HG02642 (cell line): ENCODE data around the gene CUEDC1.
"Not testable (repeated sequence)": the region's sequence is repeated elsewhere in the genome, so short reads cannot be mapped to it uniquely, and the experiment has no call there.

Experiments used
- ATAC-seq: cut with Tn5 transposase; IDR thresholded peaks from one replicate; pipeline ENCODE4 v1.9.1; 2021; ENCODE audit warnings: mild to moderate bottlenecking; ENCODE audit not compliant: unreplicated experiment, poor library complexity

CUEDC1 gene

DNA sequence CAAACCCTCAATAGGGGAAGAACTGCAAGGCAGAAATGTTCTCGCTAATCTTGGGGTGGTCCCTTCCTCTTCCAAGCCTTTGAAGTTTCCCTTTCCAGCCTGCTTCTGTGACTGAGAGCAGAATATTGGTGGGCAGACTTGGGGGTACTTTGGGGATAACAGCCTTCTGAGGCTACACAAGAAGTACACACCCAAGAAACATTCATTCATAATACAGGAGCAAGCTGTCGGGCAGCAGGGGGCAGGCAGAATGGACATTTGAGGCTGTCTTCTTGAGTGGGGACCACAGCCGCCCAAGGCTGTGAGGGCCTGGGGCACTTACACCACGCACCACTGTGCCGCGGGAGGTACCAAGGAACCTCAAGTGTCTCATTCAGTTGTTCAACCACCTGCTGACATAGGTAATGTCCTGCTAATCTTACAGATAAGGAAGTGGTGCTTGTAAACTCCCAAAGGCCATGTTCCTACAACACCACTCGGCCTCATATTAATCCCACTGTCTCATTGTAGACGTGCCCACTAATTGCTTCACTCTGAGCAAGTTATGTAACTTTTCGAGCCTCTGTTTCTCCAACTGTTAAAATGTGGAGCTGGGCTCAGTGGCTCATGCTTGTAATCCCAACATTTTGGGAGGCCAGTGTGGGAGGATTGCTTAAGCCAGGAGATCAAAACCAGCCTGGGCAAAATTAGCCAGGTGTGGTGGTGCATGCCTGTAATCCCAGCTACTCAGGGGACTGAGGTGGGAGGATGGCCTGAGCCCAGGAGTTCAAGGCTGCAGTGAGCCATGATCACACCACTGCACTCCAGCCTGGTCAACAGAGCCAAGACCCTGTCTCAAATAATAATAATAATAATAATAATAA lies 102.9 kb downstream of the CUEDC1 start:
- no peak for ATAC-seq

DNA sequence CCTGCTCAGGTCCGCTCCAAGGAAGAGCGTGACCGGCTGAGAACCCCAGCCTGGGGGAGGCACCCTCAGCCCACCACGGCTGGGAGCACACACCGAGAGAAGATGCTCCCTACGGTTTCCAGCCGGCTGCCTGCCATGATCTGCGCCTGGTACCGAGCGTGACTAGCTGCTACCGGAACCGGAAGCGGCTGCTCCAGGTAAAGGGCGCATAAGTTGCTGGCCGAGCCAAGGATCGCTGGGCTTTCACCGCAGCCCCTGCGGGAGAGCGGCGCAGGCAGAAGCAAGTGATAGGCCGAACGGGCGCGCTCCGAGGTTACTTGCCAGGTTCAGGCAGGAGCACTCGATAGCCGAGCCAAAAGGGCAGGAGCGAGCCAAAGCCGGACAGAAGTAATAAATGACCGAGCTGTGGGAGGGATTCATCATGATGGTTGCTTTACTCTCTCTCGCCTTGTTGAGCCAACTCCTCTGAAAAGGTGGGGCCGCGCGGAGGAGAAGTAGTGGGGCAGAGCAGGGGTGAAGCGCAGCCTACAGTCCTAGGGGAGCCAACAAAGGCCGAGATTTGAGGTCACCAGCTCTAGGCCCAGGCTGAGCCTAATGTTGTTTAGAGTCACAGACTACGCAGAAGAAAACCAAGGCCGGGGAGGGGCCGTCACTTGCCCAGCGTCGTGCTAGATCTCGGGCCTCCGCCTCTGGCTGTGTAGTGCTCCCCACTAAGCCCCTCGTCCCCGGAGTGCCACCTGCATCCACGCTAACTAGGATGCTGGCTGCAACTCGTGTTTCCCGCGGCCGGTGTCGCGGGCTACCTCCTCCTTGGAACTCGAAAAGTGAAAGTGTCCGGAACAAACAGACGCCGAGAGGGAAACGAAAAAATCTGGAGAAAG lies 105.1 kb downstream of the CUEDC1 start, which contains the start of gene MRPS23:
Gene MRPS23 (minus strand): TSS at position 171 of the 881 bp plus-strand sequence. CDS start 34 bp downstream, at position 137.
- ATAC-seq, result peak; percentile 93

DNA sequence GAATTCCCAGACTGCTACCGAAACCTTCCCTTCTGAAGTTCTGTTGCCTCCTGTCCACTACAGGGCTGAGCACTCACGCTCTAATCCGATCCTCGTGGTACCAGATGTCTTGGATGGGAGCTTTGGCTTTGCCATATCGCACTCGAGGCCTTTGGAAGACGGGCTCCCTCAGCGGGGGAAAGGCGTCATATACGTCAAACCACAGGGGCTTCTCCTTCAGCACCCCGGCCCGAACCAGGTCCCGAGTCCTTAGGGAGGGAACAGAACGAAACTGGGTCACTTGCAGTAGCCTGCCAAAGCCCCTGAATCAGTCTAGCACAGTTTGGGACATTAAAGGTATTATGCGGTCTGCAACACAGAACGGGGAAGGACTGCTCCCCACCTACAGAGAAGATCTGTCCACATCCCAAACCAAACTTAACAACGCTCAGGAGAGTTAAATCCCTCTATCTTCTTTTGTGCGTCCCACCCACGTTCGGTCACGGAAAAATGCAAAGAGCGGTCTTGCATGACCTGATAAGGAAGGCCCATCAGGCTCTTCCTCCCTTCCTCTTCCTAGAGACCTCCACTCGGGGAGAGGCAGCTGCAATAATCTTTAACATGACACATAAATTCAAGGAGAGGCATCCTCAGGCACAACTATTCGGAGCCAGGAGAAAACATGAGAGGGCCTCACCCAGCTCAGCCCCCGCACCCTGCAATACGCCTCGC lies 105.9 kb downstream of the CUEDC1 start:
- ATAC-seq, result no peak

DNA sequence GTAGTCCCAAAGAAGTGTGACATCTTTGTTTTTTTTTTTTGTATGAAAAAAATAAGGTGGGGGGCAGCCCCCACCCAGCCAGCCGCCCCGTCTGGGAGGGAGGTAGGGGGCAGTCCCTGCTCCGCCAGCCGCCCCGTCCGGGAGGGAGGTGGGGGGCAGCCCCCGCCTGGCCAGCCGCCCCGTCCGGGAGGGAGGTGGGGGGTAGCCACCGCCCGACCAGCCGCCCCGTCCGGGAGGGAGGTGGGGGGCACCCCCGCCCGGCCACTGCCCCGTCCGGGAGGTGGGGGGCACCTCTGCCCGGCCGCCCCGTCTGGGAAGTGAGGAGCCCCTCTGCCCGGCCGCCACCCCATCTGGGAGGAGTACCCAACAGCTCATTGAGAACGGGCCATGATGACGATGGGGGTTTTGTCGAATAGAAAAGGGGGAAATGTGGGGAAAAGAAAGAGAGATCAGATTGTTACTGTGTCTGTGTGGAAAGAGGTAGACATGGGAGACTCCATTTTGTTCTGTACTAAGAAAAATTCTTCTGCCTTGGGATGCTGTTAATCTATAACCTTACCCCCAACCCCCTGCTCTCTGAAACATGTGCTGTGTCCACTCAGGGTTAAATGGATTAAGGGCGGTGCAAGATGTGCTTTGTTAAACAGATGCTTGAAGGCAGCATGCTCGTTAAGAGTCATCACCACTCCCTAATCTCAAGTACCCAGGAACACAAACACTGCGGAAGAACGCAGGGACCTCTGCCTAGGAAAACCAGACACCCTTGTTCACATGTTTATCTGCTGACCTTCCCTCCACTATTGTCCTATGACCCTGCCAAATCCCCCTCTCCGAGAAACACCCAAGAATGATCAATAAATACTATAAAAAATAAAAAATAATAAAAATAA lies 108.9 kb downstream of the CUEDC1 start:
- ATAC-seq, result not testable (repeated sequence)

DNA sequence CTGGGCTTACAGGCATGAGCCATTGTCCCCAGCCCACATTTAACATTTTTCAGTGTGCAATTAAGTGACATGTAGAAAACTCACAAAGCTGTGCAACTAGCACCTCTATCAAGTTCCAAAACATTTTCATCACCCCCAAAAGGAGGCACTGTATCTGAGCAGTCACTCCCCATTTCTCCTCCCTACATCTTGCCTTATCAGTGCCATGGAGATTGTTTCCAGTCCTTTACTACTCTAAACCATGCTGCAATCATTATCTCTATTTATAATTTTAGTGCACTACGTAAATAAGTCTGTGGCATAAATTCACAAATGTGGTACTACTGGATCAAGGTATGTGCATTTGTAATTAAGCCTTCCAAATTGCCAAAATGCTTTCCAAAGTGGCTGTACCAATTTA lies 112.9 kb downstream of the CUEDC1 start:
- no peak for ATAC-seq

DNA sequence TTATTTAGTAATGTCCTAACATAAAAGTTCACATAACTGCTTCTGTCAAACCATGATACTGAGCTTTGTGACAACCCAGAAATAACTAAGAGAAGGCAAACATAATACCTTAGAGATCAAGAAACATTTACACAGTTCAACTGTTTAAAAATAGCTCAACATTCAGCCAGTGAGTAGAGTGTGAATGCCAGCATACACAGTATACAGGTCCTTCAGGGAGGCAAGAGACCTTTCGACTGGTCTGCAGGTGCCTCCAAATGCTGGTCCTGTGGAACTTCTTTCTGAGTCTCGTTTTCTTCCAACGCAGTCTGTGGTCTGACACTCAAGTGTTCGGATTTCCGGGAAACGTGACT lies 115.7 kb downstream of the CUEDC1 start:
- ATAC-seq, result no peak

DNA sequence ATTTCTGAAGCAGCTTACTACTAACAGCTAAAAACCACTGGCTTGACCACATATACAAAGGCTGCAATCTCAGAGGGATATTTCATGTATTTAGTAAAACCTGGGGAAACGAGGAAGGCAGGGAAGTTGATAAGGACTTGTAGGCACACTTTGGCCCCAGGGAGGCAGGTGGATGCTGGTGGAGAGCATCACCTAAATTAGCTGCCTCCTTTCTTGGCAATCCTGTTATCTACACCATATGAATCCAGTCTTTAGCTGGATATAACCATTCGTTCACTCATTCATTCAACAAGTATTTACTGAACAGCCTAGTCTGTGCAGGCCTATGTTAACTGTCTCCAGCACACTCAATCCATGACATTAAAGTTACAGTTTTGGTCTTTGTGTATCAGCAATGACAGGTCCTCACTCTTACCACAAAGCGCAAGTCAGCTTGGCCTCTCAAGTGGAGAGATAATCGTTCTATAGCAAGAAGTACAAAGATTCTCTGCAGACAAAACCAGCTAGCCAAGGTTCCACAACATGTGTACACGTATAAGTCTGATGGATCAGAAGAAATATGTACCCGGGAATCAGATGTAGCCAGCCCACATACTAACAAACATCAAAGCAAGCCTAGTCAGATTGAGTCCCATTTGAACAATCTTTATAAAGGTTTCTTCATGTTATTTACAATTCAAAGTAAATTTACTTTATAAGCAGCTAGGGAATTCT lies 116.2 kb downstream of the CUEDC1 start:
- ATAC-seq, result no peak

DNA sequence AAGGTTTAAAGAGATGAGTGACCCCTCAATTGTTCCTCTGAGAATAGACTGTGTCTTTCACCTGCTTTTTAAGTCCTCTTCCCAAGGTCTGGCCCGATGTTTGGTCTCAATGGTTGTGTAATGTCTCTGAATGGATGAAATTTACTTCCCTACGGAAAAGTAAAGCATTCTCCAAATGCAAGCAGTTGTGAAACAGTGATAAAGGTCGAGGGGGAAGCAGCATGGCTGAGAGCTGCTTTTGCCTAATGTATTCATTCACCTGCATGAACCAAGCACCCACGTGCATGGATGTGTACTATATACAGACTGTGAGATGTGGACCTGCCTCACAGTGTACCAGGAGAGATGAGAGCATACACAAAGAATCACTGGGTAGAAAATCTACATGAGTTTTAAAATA lies 116.8 kb downstream of the CUEDC1 start:
- ATAC-seq, result no peak

DNA sequence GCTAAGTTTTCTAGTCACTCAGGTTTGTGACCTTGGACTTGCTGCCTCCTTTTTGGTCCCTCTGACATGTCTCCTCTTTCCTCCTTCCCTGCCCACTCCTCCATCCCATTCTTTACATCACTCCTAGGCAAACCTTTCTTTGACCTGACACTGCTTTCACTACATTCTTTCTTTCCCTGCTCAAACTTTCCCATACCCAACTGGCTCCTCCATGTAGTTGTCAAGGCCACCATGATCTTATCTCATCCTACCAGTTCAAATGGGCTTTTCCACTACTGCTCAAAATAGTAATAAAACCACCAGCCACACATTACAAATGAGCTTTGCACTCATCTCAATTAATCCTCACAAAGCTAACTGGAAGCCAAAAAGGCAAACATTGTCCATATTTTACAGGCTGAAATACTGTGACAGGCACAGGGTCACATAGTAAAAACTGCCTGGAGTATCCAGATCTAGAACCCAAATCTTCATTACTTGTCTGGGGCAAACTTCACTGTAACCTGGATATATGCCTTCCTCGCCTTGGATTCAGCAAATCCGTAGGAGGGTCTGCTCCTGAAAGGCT lies 119.8 kb downstream of the CUEDC1 start:
- no peak for ATAC-seq

DNA sequence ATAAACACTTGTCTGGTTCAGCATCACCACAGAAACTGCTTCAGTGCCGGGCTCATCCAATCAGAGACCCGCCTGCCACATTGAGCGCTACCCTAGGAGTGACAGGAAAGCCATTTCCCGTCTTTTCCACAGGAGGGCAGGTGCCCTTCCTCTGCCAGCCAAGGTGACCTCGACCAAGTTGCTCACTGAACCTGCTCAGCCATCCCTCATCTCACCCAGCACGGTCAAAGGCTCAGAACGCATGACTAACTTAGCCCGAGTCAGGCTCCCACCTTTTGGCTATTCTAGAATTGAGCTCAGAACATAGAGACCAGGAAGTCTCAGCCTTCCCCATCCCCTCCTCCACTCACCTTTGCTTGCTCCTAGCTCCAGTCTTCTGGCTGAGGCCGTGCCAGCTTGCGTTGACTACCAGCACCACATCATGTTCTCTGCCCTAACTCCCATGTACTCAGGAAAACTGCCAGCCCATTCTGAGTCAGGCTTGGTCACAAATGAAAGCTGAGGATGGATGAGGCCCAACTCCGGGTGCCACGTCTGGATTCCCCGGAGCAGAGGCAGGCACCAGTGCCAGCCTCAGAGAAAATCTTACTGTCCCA lies 121.0 kb downstream of the CUEDC1 start:
- ATAC-seq, result no peak

DNA sequence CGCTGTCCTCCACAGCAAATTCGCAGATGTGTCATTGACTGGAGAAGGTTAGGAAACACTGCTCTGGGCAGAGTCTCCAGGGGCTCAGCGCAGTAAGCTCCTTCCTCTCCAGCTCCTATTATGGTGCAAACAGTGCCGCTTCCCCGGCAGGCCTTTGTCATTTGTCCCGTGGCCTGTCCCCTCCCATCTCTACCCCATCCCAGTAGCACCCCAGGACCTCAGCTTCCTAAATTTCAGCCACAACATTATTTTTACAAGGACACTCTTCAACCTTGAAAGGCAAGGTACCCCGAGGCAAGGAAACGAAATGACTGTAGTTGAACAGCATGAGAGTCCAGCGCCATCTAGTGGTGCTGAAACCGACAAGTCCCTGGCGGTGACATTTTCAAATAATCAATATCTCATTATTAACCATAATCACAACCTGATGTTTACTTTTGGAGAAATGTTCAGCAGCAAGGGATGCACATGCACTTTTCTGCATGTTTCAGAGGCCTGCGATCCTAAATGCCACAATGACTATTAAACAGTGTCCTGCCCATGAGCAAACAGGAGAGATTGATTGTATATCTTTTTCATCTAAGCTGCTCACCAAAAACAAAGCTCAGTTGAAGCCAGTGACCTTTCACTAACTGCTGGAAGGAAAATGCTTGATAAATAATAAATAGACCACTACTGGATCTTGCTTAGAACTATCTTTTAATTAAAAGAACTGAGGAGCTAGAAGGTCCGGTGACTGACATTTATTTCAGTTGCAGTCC lies 121.9 kb downstream of the CUEDC1 start:
- ATAC-seq, result no peak

DNA sequence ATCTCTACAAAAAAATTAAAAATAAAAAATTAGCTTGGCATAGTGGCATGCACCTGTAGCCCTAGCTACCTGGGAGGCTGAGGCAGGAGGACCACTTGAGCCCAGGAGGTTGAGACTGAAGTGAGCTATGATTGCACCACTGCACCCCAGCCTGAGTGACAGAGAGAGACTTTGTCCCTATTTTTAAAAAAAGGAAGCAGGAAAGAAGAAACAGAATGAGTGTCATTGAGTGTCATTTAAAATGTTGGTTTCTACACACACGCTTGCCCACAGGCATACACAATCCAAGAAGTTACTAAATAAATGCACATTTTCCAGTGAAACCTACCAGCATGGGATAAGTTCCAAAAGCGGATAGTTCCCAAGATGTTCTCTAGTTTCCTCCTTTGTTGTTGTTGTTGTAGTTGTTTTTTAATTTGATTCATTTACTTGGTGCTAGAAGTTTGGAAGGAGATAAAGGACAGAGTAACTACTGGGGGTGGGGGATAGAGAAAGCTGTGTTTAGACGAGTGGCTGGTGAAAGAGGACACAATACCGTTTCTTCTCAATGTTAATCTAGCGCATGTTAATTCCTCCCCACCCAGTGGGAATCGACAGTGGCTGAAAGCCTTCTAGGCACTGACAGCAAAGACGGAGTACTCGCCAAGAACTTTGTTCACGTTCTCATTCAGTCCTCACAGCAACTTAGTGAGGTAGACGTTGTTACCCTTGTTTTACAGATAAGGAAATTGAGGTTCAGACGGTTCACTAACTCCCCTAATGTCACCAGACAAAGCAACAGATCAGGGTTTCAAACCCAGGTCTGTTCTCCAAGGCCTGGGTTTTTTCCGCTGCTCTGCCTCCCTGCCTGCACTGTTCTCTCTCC lies 122.7 kb downstream of the CUEDC1 start:
- no peak for ATAC-seq

DNA sequence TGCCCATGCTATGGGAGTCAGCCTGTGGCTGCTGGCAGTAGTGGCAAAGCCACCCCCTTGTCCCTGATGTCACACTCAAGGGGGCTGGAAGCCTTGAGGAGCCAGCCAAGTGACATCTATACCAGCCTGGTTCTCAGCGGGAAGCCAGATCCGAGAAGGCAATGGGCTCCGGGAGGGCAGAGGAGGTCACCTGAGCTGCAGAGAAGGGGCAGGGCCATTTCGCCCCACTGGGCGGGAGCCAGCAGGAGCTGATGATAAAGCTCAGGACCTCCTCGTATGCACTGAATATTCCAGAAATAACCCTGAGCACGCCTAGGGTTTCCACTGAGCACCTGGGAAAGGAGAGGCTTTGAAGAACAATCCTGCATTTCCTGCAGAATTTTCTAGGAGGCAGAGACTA lies 124.3 kb downstream of the CUEDC1 start:
- no peak for ATAC-seq

DNA sequence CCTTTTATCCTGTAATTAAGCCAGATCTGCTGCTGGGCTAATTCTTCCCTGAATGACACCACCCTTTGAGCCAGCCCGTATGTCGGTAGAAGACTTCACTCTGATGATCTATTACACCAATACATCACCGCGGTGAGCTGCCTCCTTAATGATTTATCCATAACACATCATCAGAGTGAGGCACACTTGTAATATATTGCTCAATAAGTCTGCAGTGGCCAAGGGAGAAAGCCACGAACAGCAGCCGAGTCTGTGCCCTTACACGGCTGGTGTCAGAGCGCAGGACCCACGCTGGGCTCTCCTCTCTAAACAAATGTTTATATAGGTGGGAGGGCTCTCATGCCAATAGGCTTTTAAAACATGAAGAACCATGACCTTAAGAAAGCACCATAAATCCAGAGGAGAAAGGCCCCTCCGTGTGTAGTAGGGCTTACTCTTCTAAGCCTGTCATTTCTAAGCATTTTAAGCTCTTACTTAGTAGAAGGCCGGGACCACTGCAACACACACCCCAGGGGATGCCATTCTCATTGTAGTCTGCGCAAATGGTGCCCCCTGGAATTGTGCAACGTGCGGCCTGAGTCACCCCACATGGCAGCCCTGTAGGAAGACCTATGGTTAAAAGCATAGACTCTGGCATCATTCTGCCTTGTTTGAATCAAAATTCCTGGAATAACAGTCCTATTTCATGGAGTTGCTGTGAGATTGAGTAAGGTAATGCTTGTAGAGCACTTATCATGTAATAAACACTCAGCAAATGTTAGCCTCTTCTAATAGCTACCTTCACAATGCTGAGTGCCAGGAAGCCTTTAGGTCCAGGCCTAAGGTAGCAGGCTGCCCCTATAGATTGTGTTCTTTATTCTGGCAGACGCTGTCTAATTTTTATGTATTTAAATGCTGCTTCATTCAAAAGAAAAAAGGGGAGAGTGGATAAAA lies 131.5 kb downstream of the CUEDC1 start:
- ATAC-seq, result no peak

DNA sequence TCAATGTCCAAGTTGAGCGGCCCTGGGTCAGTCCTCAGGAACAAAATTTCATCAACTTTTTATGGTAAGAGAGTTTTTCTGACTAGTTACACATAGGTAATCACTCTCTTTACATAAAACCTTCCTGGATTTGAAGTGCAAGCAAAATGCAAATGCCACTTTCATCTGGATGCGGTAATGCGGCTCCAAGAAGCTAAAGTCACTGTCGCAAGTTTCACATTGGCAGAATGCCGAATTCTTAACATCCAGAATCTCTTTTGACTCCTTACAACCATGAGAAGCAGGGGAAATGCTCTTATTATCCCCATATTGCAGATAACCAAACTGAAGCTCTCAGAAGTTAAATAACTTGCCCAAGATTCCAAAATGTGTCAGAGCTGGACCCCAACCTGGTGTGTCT lies 135.3 kb downstream of the CUEDC1 start:
- no peak for ATAC-seq

DNA sequence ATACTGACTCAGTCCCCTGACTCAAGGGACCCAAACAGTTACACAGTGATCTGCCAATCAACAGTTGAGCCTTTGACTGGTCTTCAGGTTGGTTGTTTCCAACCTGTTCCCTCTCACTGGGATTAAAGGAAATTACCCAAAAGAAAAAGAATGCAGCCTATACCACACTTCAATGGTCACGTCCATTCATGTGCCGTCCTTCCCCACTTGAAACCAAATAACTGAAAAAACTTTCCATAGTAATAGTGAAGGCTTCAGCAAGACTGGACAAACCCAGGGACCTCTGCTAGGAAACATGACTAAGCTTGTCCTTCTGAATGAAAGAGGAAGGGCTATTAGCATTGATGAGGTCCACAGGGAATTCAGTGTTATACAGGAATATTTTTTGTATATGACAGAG lies 135.9 kb downstream of the CUEDC1 start:
- no peak for ATAC-seq
